Measurements from ENCODE around the gene SPON1. TPM values are rescaled to one million over a fixed set of nuclear protein-coding genes. Genes with fewer than 3 reads are reported as not detected.

SPON1 gene
- total RNA-seq, 2 experiments from 2014 or later = 2.1 to 2.2 TPM

DNA sequence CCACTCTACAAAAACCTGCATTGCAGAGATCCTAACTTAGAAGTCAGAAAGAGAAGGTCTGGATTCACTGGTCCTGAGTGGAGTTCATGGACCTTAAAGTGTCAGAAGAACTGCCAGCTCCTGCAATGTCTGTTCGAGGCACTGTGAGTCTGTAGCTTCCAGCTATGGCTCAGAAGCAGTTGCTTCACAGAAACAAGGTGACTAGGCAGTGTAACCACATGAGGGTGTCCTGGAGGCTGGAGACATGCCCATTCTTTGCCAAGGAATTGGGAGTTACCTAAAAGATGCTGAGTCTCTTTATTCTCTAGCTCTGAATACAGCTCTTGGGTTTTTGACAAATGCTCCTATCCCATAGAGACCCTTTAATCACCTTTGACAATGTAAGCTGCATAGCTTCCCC lies 130.5 kb downstream of the SPON1 start:
- TF ChIP-seq, protein P1, sequence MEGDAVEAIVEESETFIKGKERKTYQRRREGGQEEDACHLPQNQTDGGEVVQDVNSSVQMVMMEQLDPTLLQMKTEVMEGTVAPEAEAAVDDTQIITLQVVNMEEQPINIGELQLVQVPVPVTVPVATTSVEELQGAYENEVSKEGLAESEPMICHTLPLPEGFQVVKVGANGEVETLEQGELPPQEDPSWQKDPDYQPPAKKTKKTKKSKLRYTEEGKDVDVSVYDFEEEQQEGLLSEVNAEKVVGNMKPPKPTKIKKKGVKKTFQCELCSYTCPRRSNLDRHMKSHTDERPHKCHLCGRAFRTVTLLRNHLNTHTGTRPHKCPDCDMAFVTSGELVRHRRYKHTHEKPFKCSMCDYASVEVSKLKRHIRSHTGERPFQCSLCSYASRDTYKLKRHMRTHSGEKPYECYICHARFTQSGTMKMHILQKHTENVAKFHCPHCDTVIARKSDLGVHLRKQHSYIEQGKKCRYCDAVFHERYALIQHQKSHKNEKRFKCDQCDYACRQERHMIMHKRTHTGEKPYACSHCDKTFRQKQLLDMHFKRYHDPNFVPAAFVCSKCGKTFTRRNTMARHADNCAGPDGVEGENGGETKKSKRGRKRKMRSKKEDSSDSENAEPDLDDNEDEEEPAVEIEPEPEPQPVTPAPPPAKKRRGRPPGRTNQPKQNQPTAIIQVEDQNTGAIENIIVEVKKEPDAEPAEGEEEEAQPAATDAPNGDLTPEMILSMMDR (IDR thresholded peaks at IDR 0.05) = no peak
- POLR2A ChIA-PET = interaction anchor here (0.7 kb wide), 1 partner anchor 14 kb away, joined by 3 read pairs; no protein-coding TSS in a partner anchor
- no peak overlapping the region for H3K4me3 Mint-ChIP-seq
- peaks cover 4% of the 10 kb centered on the region for H3K9me3 Mint-ChIP-seq
- DNase-seq (no peak), ATAC-seq (ENCODE audit: poor library complexity) (no peak)
- Histone ChIP-seq H3K27ac (ENCODE audit: low read depth in 1 of 2, low read length in 2 of 2) (no peak overlapping the region), H3K4me3 (ENCODE audit: low read length) (no peak overlapping the region), H3K27me3 (ENCODE audit: control insufficient read depth in 1 of 2, insufficient read depth in 2 of 2, low read length in 2 of 2) (no peaks in the 10 kb centered on the region), H3K9me3 (ENCODE audit: control insufficient read depth in 1 of 2, insufficient read depth in 1 of 2, low read length in 2 of 2) (no peaks in the 10 kb centered on the region), H3K36me3 (ENCODE audit: insufficient read depth, low read length) (no peaks in the 10 kb centered on the region), H3K4me1 (ENCODE audit: insufficient read depth, low read length) (peaks cover 10% of the 10 kb centered on the region)
- CTCF ChIA-PET = no interaction called here
- intact Hi-C loops (cut with DNase I, micrococcal nuclease) = no loop called here
- H3K36me3 Mint-ChIP-seq (ENCODE audit: low read depth) = peaks cover 1% of the 10 kb centered on the region
- H3K27ac Mint-ChIP-seq = no peak overlapping the region
- H3K27me3 Mint-ChIP-seq = no peaks in the 10 kb centered on the region
- peaks cover 35% of the 10 kb centered on the region for H3K4me1 Mint-ChIP-seq (ENCODE audit: low read depth)

DNA sequence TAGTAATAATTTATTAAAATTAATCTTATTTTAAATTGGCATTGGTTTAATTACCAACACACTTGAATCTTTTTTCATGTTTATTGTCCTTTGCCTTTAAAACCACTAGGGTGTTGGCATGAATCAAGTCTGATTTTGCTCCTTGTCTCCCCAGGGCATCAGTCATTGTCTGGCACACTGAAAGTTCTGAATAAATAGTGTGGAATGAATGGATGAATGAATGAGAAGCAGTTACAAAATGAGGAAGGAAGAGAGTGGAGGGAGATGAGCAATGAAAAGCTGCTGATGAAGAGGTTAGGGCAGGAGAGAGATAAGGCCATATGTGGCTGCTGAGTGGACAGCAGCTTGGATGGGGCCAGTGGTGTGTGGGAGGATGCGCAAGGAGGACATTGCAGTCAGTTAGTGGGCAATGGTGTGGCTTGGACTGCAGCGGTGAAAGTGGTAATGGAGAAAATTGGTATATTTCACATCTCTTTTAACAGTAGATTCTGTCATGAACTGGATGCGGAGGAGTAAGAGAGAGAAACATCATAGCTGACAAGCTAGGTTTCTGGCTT lies 132.0 kb downstream of the SPON1 start:
- TF ChIP-seq, protein P1 (IDR thresholded peaks at IDR 0.05) = no peak
- CTCF ChIA-PET = no interaction called here
- H3K27ac Mint-ChIP-seq = no peak overlapping the region
- DNase-seq (no peak), ATAC-seq (ENCODE audit: poor library complexity) (no peak)
- intact Hi-C loops (cut with DNase I, micrococcal nuclease) = no loop called here
- H3K36me3 Mint-ChIP-seq (ENCODE audit: low read depth) = no peaks in the 10 kb centered on the region
- H3K27ac ChIP-seq (ENCODE audit: low read depth in 1 of 2, low read length in 2 of 2) = no peak overlapping the region
- H3K27me3 ChIP-seq (ENCODE audit: control insufficient read depth in 1 of 2, insufficient read depth in 2 of 2, low read length in 2 of 2) = no peaks in the 10 kb centered on the region
- POLR2A ChIA-PET = no interaction called here
- H3K27me3 Mint-ChIP-seq = no peaks in the 10 kb centered on the region
- H3K4me1 Mint-ChIP-seq (ENCODE audit: low read depth) = peaks cover 20% of the 10 kb centered on the region
- no peaks in the 10 kb centered on the region for H3K9me3 ChIP-seq (ENCODE audit: control insufficient read depth in 1 of 2, insufficient read depth in 1 of 2, low read length in 2 of 2)
- no peak overlapping the region for H3K4me3 Mint-ChIP-seq
- no peak overlapping the region for H3K4me3 ChIP-seq (ENCODE audit: low read length)
- H3K36me3 ChIP-seq (ENCODE audit: insufficient read depth, low read length) = no peaks in the 10 kb centered on the region
- H3K9me3 Mint-ChIP-seq = no peaks in the 10 kb centered on the region
- peaks cover 4% of the 10 kb centered on the region for H3K4me1 ChIP-seq (ENCODE audit: insufficient read depth, low read length)

DNA sequence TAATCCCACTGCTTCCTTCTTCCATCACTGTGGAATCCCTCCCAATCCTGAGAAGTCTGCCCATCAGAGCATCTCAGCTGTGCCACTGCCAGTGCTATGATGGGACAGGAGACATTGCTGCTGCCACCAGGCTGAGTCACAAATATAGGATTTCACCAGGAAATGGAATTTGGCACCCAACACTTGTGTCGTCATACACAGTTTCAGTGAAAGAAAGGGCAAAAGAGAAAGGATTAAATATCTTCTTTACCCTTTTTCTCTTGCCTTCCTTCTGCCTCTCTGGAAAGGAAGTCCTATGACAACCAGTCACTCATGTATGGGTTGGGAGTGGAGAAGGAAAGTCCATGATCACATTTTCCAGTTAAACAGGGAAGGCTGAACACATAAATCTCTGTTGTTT lies 133.4 kb downstream of the SPON1 start:
- TF ChIP-seq, protein P1 (IDR thresholded peaks at IDR 0.05) = no peak
- Mint-ChIP-seq H3K27ac (no peak overlapping the region), H3K27me3 (no peaks in the 10 kb centered on the region), H3K9me3 (no peaks in the 10 kb centered on the region), H3K36me3 (ENCODE audit: low read depth) (no peaks in the 10 kb centered on the region), H3K4me3 (no peak overlapping the region), H3K4me1 (ENCODE audit: low read depth) (peaks cover 7% of the 10 kb centered on the region)
- intact Hi-C loops (cut with DNase I, micrococcal nuclease) = no loop called here
- H3K27ac ChIP-seq (ENCODE audit: low read depth in 1 of 2, low read length in 2 of 2) = no peak overlapping the region
- H3K4me3 ChIP-seq (ENCODE audit: low read length) = no peak overlapping the region
- H3K27me3 ChIP-seq (ENCODE audit: control insufficient read depth in 1 of 2, insufficient read depth in 2 of 2, low read length in 2 of 2) = no peaks in the 10 kb centered on the region
- CTCF ChIA-PET = no interaction called here
- H3K4me1 ChIP-seq (ENCODE audit: insufficient read depth, low read length) = no peaks in the 10 kb centered on the region
- no peaks in the 10 kb centered on the region for H3K36me3 ChIP-seq (ENCODE audit: insufficient read depth, low read length)
- no peaks in the 10 kb centered on the region for H3K9me3 ChIP-seq (ENCODE audit: control insufficient read depth in 1 of 2, insufficient read depth in 1 of 2, low read length in 2 of 2)
- ATAC-seq (ENCODE audit: poor library complexity) = no peak
- POLR2A ChIA-PET = interaction anchor here (1.8 kb wide), 1 partner anchor 17 kb away, joined by 4 read pairs; no protein-coding TSS in a partner anchor
- no peak for DNase-seq
